Stomach (tissue), 4 donors: Measurements from ENCODE around the gene CCNB2.

Experiments used
- EP300 ChIP-seq: sonication (generic); formaldehyde crosslinking; IDR thresholded peaks from one replicate; pipeline ENCODE4 v1.6.1; 2017; ENCODE audit warnings: antibody characterized with exemption
- POLR2A ChIP-seq, 4 donors: fragments of 450-650 bp; IDR thresholded peaks; one replicate each; pipeline ENCODE4 v1.6.1; 2016; ENCODE audit warnings: antibody characterized with exemption in 4 of 4, control low read depth in 2 of 4, mild to moderate bottlenecking in 1 of 4, moderate library complexity in 1 of 4
- POLR2AphosphoS5 ChIP-seq, 3 donors: sonication (generic); formaldehyde crosslinking; IDR thresholded peaks; one replicate each; pipeline ENCODE4 v1.6.1; 2016; ENCODE audit warnings: antibody characterized with exemption in 3 of 3
- TF ChIP-seq, protein P1 (sequence below), 7 experiments: fragments of 450-650 bp in 4 of 7; fragments of 200-600 bp in 3 of 7; sonication (generic) in 3 of 7; IDR thresholded peaks; one replicate each; pipeline ENCODE4 v1.5.1; 2016 to 2019; ENCODE audit warnings: antibody characterized with exemption in 7 of 7, control low read depth in 2 of 7, mild to moderate bottlenecking in 1 of 7

DNA sequence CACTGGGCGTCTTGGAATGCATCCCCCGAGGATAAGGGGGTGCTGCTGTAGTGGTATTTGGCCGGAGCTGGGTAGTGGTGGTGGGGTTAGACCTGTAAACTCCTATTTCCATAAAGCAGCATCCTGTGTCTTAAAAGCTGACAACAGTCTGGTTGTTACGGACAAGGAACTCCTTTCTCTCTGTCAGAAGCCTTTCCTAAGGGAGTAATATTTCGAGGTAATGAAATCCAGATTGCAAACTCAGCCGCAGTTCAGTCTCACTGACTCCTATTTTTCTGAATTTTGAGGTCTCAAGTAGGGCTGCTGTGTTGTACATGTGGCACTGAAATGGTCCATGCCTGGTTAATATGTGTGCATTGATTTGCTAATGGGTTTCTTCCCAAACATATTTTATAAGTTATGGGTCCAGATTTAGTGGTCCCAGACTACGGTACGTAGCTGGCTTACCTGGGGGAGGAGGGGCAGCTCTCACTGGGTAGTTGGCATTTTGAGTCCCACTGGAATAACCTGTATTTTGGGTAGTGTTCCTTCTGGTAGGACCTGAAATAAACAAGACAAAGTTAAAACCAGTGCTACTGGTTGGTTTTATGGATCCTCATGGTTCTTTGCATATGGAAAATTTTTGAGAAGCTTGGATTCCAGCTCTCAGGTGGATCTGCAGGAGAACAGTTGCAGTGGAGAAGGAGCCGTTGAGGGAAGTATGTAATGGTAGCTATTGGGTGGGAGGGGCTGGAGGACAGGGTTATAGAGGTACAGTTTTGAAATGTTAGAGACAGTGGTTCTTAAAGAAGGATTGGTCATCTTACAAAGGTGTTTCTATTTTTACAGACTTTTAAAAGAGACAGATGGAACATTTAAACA, 53.1 kb downstream of the CCNB2 start:
- no peak for TF ChIP-seq EP300
- TF ChIP-seq, protein P1, sequence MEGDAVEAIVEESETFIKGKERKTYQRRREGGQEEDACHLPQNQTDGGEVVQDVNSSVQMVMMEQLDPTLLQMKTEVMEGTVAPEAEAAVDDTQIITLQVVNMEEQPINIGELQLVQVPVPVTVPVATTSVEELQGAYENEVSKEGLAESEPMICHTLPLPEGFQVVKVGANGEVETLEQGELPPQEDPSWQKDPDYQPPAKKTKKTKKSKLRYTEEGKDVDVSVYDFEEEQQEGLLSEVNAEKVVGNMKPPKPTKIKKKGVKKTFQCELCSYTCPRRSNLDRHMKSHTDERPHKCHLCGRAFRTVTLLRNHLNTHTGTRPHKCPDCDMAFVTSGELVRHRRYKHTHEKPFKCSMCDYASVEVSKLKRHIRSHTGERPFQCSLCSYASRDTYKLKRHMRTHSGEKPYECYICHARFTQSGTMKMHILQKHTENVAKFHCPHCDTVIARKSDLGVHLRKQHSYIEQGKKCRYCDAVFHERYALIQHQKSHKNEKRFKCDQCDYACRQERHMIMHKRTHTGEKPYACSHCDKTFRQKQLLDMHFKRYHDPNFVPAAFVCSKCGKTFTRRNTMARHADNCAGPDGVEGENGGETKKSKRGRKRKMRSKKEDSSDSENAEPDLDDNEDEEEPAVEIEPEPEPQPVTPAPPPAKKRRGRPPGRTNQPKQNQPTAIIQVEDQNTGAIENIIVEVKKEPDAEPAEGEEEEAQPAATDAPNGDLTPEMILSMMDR (IDR thresholded peaks at IDR 0.05): no peak
- TF ChIP-seq POLR2A (IDR thresholded peaks at IDR 0.05): no peak
- no peak for TF ChIP-seq POLR2AphosphoS5 (IDR thresholded peaks at IDR 0.05)
